ENCODE measurements around the gene KCNMA1.
"Not testable (repeated sequence)": the region's sequence is repeated elsewhere in the genome, so short reads cannot be mapped to it uniquely, and the experiment has no call there.

The KCNMA1 gene

GRCh38 chr10:77416311-77417135 is 221.1 kb downstream of the KCNMA1 start:
- DNase-seq (ENCODE audit: low spot score): peak; percentile 98

GRCh38 chr10:77415313-77415960 is 222.2 kb downstream of the KCNMA1 start:
- no peak for DNase-seq (ENCODE audit: low spot score)

GRCh38 chr10:77413231-77413630 is 224.4 kb downstream of the KCNMA1 start:
- no peak for DNase-seq (ENCODE audit: low spot score)

GRCh38 chr10:77412573-77413133 is 225.0 kb downstream of the KCNMA1 start:
- not testable (repeated sequence) for DNase-seq (ENCODE audit: low spot score)

GRCh38 chr10:77411805-77412204 is 225.8 kb downstream of the KCNMA1 start:
- no peak for DNase-seq (ENCODE audit: low spot score)

- DNase-seq (ENCODE audit: low spot score): no peak
Observed at GRCh38 chr10:77410523-77410922, 227.1 kb downstream of the KCNMA1 start.

- no peak for DNase-seq (ENCODE audit: low spot score)
Observed at GRCh38 chr10:77409697-77410471, 227.7 kb downstream of the KCNMA1 start.

GRCh38 chr10:77408259-77408658 is 229.3 kb downstream of the KCNMA1 start:
- DNase-seq (ENCODE audit: low spot score): no peak

- no peak for DNase-seq (ENCODE audit: low spot score)
Observed at GRCh38 chr10:77406764-77407430, 230.7 kb downstream of the KCNMA1 start.

- peak; percentile 88 for DNase-seq (ENCODE audit: low spot score)
Observed at GRCh38 chr10:77405771-77406241, 231.8 kb downstream of the KCNMA1 start.

- no peak for DNase-seq (ENCODE audit: low spot score)
Observed at GRCh38 chr10:77404810-77405209, 232.8 kb downstream of the KCNMA1 start.

GRCh38 chr10:77403761-77404160 is 233.8 kb downstream of the KCNMA1 start:
- DNase-seq (ENCODE audit: low spot score): no peak

- no peak for DNase-seq (ENCODE audit: low spot score)
Observed at GRCh38 chr10:77401683-77402082, 235.9 kb downstream of the KCNMA1 start.

- no peak for DNase-seq (ENCODE audit: low spot score)
Observed at GRCh38 chr10:77400033-77400432, 237.6 kb downstream of the KCNMA1 start.

- DNase-seq (ENCODE audit: low spot score): no peak
Observed at GRCh38 chr10:77398986-77399755, 238.4 kb downstream of the KCNMA1 start.

GRCh38 chr10:77398558-77398957 is 239.1 kb downstream of the KCNMA1 start:
- no peak for DNase-seq (ENCODE audit: low spot score)

GRCh38 chr10:77397103-77397502 is 240.5 kb downstream of the KCNMA1 start:
- DNase-seq (ENCODE audit: low spot score): no peak

GRCh38 chr10:77396290-77396689 is 241.3 kb downstream of the KCNMA1 start:
- DNase-seq (ENCODE audit: low spot score): no peak

GRCh38 chr10:77393821-77394501 is 243.6 kb downstream of the KCNMA1 start:
- DNase-seq (ENCODE audit: low spot score): no peak

GRCh38 chr10:77393411-77393810 is 244.2 kb downstream of the KCNMA1 start:
- no peak for DNase-seq (ENCODE audit: low spot score)

Measured in kidney tubule cell (primary cell).